HG03521 (cell line): ENCODE results near the gene GABRA5.
"Not testable (repeated sequence)": the region's sequence is repeated elsewhere in the genome, so short reads cannot be mapped to it uniquely, and the experiment has no call there.

ENCODE experiments used
- ATAC-seq: cut with Tn5 transposase; IDR thresholded peaks from one replicate; pipeline ENCODE4 v1.9.1; 2021; ENCODE audit warnings: mild to moderate bottlenecking, moderate library complexity; ENCODE audit not compliant: unreplicated experiment

GABRA5 gene

GRCh38 chr15:26866298-26867199 is at the start of gene GABRA5:
TSS of gene GABRA5 (plus strand) at chr15:26867062. CDS start at chr15:26869249, 2,187 bp downstream.
- ATAC-seq: no peak

DNA sequence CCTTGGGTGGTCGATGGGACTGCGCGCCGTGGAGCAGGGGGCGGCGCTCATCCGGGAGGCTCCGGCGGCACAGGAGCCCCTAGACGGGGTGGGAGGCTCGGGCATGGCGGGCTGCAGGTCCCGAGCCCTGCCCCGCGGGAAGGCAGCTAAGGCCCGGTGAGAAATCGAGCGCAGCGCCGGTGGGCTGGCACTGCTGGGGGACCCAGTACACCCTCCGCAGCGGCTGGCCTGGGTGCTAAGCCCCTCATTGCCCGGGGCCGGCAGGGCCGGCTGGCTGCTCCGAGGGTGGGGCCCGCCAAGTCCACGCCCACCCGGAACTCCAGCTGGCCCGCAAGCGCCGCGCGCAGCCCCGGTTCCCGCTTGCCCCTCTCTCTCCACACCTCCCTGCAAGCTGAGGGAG is 35.7 kb upstream of the GABRA5 start:
- ATAC-seq: not testable (repeated sequence)

GRCh38 chr15:26831951-26832350 is 34.9 kb upstream of the GABRA5 start:
- no peak for ATAC-seq

GRCh38 chr15:26838742-26839460 is 28.0 kb upstream of the GABRA5 start:
- no peak for ATAC-seq

GRCh38 chr15:26841514-26841913 is 25.3 kb upstream of the GABRA5 start:
- ATAC-seq: no peak

DNA sequence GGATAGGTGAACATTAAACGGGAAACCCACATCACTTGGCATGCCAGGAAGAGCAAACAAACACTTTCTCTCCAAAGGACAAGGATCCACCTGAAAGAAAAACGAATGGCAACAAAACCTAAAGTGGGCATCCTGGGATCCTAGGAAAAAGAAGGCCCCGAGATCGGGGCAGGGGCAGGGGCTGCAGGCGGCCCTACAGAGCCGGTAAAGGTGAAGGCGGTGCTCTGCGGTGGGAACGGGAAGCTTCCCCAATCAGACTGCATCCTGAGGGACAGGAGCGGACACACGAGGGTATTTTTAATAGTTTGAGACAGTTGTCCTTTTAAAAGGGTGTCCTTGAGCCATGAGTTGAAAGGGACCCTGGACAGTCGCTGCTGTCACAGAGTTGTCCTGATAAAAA is 24.9 kb upstream of the GABRA5 start:
- no peak for ATAC-seq

GRCh38 chr15:26842391-26842790 is 24.5 kb upstream of the GABRA5 start:
- ATAC-seq: no peak

DNA sequence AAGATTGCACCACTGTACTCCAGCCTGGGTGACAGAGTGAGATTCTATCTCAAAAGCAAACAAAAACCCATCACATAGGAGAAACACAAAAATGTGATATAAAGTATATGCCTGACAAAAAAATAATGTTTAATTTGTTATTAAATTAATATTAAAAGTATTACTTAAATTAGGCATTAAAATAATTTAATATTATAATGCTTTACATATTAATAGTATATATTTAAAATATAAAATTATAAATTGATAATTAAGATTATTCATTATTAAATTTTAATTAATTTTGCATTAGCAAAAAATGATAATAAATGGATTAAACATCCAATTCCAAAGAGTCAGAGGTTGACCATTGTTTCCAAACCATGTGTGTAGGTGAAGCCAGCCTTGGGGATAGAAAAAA is 22.0 kb upstream of the GABRA5 start:
- ATAC-seq: no peak

GRCh38 chr15:26848498-26848897 is 18.4 kb upstream of the GABRA5 start:
- ATAC-seq: no peak

- no peak for ATAC-seq
These were observed 16.7 kb upstream of the GABRA5 start for GRCh38 chr15:26850161-26850560.

GRCh38 chr15:26852980-26853379 is 13.9 kb upstream of the GABRA5 start:
- ATAC-seq: no peak

DNA sequence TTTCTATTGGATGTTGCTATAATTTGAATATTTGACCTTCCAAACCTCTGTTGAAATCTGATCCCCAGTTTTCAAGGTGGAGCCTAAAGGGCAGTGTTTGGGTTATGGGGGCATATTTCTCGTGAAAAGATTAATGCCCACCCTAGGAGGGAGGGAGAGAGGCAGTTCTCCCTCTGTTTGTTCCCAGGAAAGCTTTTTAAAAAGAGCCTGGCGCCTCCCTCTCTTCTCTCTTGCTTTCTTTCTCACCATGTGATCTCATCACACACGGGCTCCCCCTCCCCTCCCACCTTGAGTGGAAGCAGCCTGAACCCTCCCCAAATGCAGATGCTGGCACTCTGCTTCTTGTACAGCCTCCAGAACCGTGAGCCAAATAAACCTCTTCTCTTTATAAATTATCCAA is 12.4 kb upstream of the GABRA5 start:
- no peak for ATAC-seq

- ATAC-seq: no peak
These were observed 2.1 kb upstream of the GABRA5 start for GRCh38 chr15:26864664-26865191.

DNA sequence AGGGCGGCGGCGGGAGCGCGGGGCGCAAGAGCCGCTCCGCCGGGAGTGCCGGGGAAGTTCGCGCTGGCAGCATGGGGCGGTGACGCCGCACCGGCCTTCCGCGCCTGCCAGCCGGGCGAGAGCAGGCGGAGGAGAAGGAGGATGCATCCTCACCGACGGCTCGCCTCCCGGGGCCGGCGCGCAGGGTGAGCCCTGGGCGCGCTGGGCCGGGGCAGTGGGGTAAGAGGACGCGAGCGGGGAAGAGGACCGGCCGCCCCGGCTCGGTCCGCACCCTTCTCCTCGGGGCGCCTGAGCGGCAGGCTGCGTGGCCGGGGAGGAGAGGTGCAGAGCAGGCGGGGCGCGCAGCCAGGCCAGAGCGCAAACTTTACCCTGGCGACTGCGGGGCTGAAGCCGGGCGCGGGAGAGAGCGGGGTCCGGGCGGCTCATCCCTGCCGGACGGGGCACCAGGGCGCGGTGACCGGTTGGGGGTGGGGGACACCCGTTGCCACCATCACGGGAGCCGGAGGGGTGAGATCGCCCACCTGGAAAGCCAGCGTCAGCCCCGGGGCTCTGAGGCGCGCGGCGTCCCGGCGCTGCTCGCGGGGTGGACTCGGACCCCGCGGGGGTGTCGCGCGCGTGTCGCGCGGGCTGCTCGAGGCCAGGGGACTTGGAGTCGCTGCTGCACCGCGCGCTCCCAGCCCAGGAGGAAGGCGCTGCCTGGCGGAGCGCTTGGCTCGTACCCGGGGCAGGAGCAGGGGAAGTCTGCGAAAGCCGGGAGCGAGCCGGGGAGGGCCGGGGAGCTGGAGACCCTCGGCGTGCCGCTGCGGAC is 542 bp downstream of the GABRA5 start:
- no peak for ATAC-seq

GRCh38 chr15:26868029-26868685 is 1.3 kb downstream of the GABRA5 start:
- no peak for ATAC-seq

GRCh38 chr15:26869628-26870027 is 2.8 kb downstream of the GABRA5 start:
- no peak for ATAC-seq

DNA sequence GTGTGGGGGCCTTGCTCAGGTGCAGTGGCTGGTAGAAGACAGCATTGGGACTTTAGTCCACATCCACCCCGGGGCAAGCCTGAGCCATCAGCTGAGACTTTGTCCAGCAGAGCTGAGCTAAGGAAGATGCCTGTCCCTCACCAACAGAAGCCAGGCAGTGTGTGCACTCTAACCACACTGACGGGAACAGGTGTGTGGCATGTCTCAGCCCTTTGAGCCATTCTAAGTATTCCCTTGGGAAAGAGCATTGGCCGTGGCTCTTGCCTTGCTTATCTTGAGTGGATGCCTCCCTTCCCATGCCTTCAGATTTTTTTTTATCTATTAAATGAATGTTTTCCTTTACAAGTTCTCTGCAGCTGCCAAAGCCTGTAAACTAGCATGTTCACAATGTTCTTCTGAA is 3.5 kb downstream of the GABRA5 start:
- no peak for ATAC-seq

- ATAC-seq: no peak
These were observed 5.3 kb downstream of the GABRA5 start for GRCh38 chr15:26872206-26872605.

GRCh38 chr15:26873846-26874245 is 7.0 kb downstream of the GABRA5 start:
- ATAC-seq: no peak

DNA sequence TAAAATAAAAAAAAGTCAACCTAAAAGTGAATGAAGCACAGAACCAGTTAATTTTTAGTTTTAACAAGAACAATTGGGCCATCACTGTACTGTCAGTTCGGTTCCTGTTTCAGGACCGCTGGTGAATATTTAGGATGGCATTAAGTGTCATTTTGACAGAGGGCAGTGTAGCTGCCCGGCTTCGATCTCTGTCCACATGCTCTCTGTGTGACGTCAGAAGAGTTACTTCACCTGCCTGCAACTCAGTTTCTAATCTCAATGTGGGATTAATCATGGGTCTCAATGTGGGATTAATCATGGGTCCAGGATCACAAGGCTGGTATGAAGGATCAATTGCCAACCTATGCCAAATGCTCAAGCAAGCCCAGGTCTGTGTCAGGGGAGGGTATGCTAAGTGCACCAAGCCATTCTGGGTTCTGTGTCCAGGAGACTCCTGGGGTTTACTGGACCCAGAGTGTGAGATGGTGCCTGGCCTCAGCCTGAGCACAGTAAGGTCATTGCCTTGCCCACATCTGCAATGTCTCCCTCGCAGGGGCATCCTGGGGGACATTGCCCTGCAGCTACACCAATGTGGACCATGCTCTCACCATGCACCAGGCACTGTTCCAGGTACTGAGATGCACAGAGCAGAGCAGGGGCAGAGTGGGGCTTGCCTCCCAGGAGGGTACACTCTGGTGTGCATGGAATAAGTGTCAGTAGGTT is 8.1 kb downstream of the GABRA5 start:
- ATAC-seq: no peak
